ENCODE measurements around the gene IGSF10. TPM values are rescaled to one million over a fixed set of nuclear protein-coding genes. Genes with fewer than 3 reads are reported as not detected.

IGSF10 gene
- total RNA-seq, 1 donor from 2014 or later = not detected

- DNase-seq (ENCODE audit: low read depth in 2 of 2) = no peak
Observed at GRCh38 chr3:151421938-151422337, 38.9 kb downstream of the IGSF10 start.

GRCh38 chr3:151419806-151420205 is 41.1 kb downstream of the IGSF10 start:
- DNase-seq (ENCODE audit: low read depth in 2 of 2) = no peak

GRCh38 chr3:151415289-151415688 is 45.6 kb downstream of the IGSF10 start:
- no peak for DNase-seq (ENCODE audit: low read depth in 2 of 2)

GRCh38 chr3:151412989-151413388 is 47.9 kb downstream of the IGSF10 start:
- DNase-seq (ENCODE audit: low read depth in 2 of 2) = no peak

Other genes with a start within 250 kb of the IGSF10 start
- not detected in 2 replicates for gene P2RY14, start 182.5 kb downstream of the IGSF10 start, total RNA-seq
- under 0.01 TPM in 1 of 2 replicates, not detected in the other for gene GPR87, start 144.2 kb downstream of the IGSF10 start, total RNA-seq
- gene P2RY13, start 131.5 kb downstream of the IGSF10 start, total RNA-seq = not detected in 2 replicates
- not detected in 2 replicates for gene P2RY12, start 76.3 kb downstream of the IGSF10 start, total RNA-seq